Measurements from ENCODE around the gene LRRC15.

The LRRC15 gene

GRCh38 chr3:194387926-194388418 lies 18.4 kb upstream of the LRRC15 start:
- H3K4me3 ChIP-seq (ENCODE audit: low read depth, low read length): no peak overlapping the region
- TF ChIP-seq POLR2A (IDR thresholded peaks at IDR 0.05; ENCODE audit: extremely low read depth, insufficient read length): no peak
- no peak for TF ChIP-seq CTCF (IDR thresholded peaks at IDR 0.05; ENCODE audit: low read depth, low read length)
- no peak for TF ChIP-seq MYC (IDR thresholded peaks at IDR 0.05; ENCODE audit: low read depth, low read length)
- no peak for TF ChIP-seq MAX (IDR thresholded peaks at IDR 0.05; ENCODE audit: low read depth, low read length)
- DNase-seq (ENCODE audit: low read depth): no peak

GRCh38 chr3:194387276-194387675 lies 17.7 kb upstream of the LRRC15 start:
- no peak overlapping the region for H3K4me3 ChIP-seq (ENCODE audit: low read depth, low read length)
- TF ChIP-seq POLR2A (IDR thresholded peaks at IDR 0.05; ENCODE audit: extremely low read depth, insufficient read length) (no peak), MAX (IDR thresholded peaks at IDR 0.05; ENCODE audit: low read depth, low read length) (no peak), MYC (IDR thresholded peaks at IDR 0.05; ENCODE audit: low read depth, low read length) (no peak), CTCF (IDR thresholded peaks at IDR 0.05; ENCODE audit: low read depth, low read length) (no peak)
- no peak for DNase-seq (ENCODE audit: low read depth)

- no peak for TF ChIP-seq MYC (IDR thresholded peaks at IDR 0.05; ENCODE audit: low read depth, low read length)
- TF ChIP-seq CTCF (IDR thresholded peaks at IDR 0.05; ENCODE audit: low read depth, low read length): no peak
- no peak for TF ChIP-seq MAX (IDR thresholded peaks at IDR 0.05; ENCODE audit: low read depth, low read length)
- no peak for TF ChIP-seq POLR2A (IDR thresholded peaks at IDR 0.05; ENCODE audit: extremely low read depth, insufficient read length)
- H3K4me3 ChIP-seq (ENCODE audit: low read depth, low read length): no peak overlapping the region
- peak; percentile 25 for DNase-seq (ENCODE audit: low read depth)
Observed at GRCh38 chr3:194386648-194387047, 17.1 kb upstream of the LRRC15 start.

GRCh38 chr3:194386066-194386465 lies 16.5 kb upstream of the LRRC15 start:
- no peak for DNase-seq (ENCODE audit: low read depth)
- no peak for TF ChIP-seq MYC (IDR thresholded peaks at IDR 0.05; ENCODE audit: low read depth, low read length)
- TF ChIP-seq CTCF (IDR thresholded peaks at IDR 0.05; ENCODE audit: low read depth, low read length): no peak
- TF ChIP-seq MAX (IDR thresholded peaks at IDR 0.05; ENCODE audit: low read depth, low read length): no peak
- TF ChIP-seq POLR2A (IDR thresholded peaks at IDR 0.05; ENCODE audit: extremely low read depth, insufficient read length): no peak
- H3K4me3 ChIP-seq (ENCODE audit: low read depth, low read length): no peak overlapping the region

GRCh38 chr3:194384569-194385001 lies 15.0 kb upstream of the LRRC15 start:
- no peak overlapping the region for H3K4me3 ChIP-seq (ENCODE audit: low read depth, low read length)
- no peak for DNase-seq (ENCODE audit: low read depth)
- TF ChIP-seq POLR2A (IDR thresholded peaks at IDR 0.05; ENCODE audit: extremely low read depth, insufficient read length): no peak
- no peak for TF ChIP-seq MAX (IDR thresholded peaks at IDR 0.05; ENCODE audit: low read depth, low read length)
- TF ChIP-seq CTCF (IDR thresholded peaks at IDR 0.05; ENCODE audit: low read depth, low read length): no peak
- TF ChIP-seq MYC (IDR thresholded peaks at IDR 0.05; ENCODE audit: low read depth, low read length): no peak

All from NB4 (cell line).